ENCODE measurements around the gene LPGAT1. TPM values are rescaled to one million over a fixed set of nuclear protein-coding genes. Genes with fewer than 3 reads are reported as not detected.

Gene LPGAT1
- total RNA-seq, 4 donors from 2014 or later = 26.7 to 41.4 (median 38.1) TPM

DNA sequence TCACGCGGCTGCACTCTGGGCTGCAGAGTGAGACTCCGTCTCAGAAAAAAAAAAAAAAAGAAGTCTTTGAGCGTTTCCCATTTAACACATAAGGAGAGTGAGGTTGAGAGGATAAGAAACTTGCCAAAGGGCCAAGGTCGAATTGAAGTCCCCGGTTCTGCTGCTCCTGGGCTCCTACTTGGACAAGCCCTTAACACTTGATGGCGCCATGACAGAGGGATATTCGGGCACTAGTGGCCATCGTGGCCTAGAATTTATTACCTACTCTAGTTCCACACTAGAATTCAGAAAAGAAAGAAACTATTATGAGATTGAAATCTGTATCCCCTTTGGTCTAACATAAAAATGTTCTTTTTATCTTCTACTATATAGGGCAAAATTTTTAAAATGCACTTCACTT lies 89.4 kb downstream of the LPGAT1 start:
- H3K9me3 ChIP-seq = no peaks in the 10 kb centered on the region
- no peaks in the 10 kb centered on the region for H3K36me3 ChIP-seq
- H3K4me3 ChIP-seq = no peak overlapping the region
- H3K4me1 ChIP-seq = peaks cover 0 to 14% (median 0%) of the 10 kb centered on the region in 4 donors
- no peaks in the 10 kb centered on the region for H3K27me3 ChIP-seq
- 63 to 68% methylated on average over 9 of the region's 9 CpGs for WGBS, 2 donors
- DNase-seq (ENCODE audit: low spot score in 2 of 2) = no peak
- TF ChIP-seq POLR2A (IDR thresholded peaks at IDR 0.05) (no peak), EP300 (IDR thresholded peaks at IDR 0.05) (no peak), CTCF (IDR thresholded peaks at IDR 0.05) (no peak)
- H3K27ac ChIP-seq = no peak overlapping the region

DNA sequence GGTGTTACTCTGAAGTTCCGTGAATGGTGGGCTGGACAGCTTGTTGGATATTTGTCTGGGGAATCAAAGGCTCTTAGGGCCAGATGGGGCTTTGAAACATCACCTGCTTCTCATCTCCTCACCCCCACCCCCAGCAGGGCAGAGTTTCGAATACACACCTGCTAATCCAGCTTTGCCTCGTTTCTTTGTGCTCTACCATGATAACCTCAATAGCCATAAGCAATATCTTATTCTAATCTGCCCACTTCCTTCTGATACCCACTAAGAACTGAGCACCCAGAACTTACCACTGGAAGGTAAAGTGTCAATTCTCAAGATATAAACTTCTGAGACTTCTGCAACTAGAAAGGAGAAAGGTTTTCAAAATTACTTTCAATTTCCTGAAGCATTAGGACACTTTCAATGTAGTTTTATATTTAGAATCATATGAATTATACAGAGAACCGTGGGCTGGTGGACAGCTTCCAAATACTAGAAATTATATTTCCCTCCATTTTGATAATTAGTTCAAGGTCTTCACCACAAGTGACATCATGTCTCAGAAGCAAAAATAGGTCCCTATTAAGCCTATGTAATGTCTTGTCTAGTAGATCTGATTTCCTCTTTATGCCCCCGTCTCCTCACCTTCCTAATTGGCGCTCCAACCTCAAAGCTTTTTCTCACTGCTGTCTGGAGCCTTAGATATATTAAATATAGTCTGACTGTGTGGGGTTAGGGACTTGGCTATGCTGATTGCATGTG lies 90.7 kb downstream of the LPGAT1 start:
- no peak for TF ChIP-seq CTCF (IDR thresholded peaks at IDR 0.05)
- TF ChIP-seq EP300 (IDR thresholded peaks at IDR 0.05) = no peak
- no peak for TF ChIP-seq POLR2A (IDR thresholded peaks at IDR 0.05)
- Histone ChIP-seq H3K36me3 (no peaks in the 10 kb centered on the region), H3K4me1 (peaks cover 0 to 25% (median 2%) of the 10 kb centered on the region in 4 donors), H3K27ac (no peak overlapping the region), H3K4me3 (no peak overlapping the region), H3K9me3 (no peaks in the 10 kb centered on the region), H3K27me3 (no peaks in the 10 kb centered on the region)
- DNase-seq (ENCODE audit: low spot score in 2 of 2) = no peak
- 64% methylated on average over 6 of the region's 6 CpGs for WGBS, 2 donors

- DNase-seq (ENCODE audit: low spot score in 2 of 2) = no peak
- H3K36me3 ChIP-seq = no peaks in the 10 kb centered on the region
- no peak overlapping the region for H3K27ac ChIP-seq
- 45 to 68% methylated on average over 2 of the region's 2 CpGs for WGBS, 2 donors
- no peaks in the 10 kb centered on the region for H3K9me3 ChIP-seq
- H3K27me3 ChIP-seq = no peaks in the 10 kb centered on the region
- TF ChIP-seq POLR2A (IDR thresholded peaks at IDR 0.05) = no peak
- no peak for TF ChIP-seq EP300 (IDR thresholded peaks at IDR 0.05)
- TF ChIP-seq CTCF (IDR thresholded peaks at IDR 0.05) = no peak
- no peak overlapping the region for H3K4me3 ChIP-seq
- peaks cover 0 to 29% (median 2%) of the 10 kb centered on the region in 4 donors for H3K4me1 ChIP-seq
Measured at GRCh38 chr1:211738691-211739301, 91.8 kb downstream of the LPGAT1 start.

DNA sequence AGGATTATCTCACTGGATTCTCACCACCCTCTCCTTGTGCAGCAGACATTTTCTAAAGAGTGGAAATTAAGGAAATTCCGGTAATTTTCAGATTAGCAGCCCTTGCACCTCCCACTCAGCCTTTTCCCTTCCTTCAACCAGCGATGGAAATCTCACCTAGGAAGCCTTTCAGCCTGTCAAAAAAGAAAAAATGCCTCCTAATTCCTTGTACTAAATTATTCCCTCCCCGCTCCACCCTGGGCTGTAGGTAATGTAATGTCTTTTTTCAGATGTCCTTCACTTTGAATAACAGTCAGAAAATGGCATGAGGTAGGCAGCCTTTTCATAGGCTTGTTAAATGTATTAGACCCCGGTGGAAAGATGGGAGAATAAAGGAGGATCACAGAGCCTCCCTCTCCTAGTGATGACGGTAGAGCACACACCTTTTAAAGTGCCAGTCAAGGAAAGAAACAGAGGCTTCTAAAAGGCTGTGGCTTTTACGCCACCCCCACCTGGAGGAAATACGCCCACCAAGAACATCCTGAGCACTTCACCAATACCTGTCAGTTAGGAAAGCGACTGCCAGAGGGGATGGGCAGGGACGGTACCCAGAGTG lies 92.4 kb downstream of the LPGAT1 start:
- TF ChIP-seq POLR2A (IDR thresholded peaks at IDR 0.05) (no peak), CTCF (IDR thresholded peaks at IDR 0.05) (no peak), EP300 (IDR thresholded peaks at IDR 0.05) (no peak)
- Histone ChIP-seq H3K27ac (no peak overlapping the region), H3K27me3 (peaks cover 0 to 2% of the 10 kb centered on the region in 2 donors), H3K4me3 (no peak overlapping the region), H3K4me1 (peaks cover 0 to 29% (median 2%) of the 10 kb centered on the region in 4 donors), H3K36me3 (no peaks in the 10 kb centered on the region), H3K9me3 (no peaks in the 10 kb centered on the region)
- WGBS, 2 donors = 79 to 81% methylated on average over 9 of the region's 9 CpGs
- no peak for DNase-seq (ENCODE audit: low spot score in 2 of 2)
